ENCODE measurements around the gene HLCS.
"Not testable (repeated sequence)": the region's sequence is repeated elsewhere in the genome, so short reads cannot be mapped to it uniquely, and the experiment has no call there.

DNA sequence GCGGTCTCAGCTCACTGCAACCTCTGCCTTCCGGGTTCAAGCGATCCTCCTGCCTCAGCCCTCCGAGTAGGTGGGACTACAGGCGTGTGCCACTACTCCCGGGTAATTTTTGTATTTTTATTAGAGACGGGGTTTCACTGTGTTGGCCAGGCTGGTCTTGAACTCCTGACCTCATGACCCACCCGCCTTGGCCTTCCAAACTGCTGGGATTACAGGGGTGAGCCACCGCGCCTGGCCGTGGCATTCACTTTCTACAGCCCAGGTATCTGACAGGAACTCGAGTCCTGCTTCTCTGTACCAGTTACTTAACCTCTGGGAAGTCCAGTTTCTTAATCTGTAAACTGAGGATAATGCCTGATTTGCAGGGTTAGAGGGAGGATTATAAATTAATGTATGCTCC is 36.4 kb upstream of the HLCS start:
- TF ChIP-seq POLR2AphosphoS5 (IDR thresholded peaks at IDR 0.05) = not testable (repeated sequence)
- TF ChIP-seq, protein P1, sequence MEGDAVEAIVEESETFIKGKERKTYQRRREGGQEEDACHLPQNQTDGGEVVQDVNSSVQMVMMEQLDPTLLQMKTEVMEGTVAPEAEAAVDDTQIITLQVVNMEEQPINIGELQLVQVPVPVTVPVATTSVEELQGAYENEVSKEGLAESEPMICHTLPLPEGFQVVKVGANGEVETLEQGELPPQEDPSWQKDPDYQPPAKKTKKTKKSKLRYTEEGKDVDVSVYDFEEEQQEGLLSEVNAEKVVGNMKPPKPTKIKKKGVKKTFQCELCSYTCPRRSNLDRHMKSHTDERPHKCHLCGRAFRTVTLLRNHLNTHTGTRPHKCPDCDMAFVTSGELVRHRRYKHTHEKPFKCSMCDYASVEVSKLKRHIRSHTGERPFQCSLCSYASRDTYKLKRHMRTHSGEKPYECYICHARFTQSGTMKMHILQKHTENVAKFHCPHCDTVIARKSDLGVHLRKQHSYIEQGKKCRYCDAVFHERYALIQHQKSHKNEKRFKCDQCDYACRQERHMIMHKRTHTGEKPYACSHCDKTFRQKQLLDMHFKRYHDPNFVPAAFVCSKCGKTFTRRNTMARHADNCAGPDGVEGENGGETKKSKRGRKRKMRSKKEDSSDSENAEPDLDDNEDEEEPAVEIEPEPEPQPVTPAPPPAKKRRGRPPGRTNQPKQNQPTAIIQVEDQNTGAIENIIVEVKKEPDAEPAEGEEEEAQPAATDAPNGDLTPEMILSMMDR (IDR thresholded peaks at IDR 0.05) = not testable (repeated sequence)

Measured in prostate gland (tissue), 2 donors.